CD4-positive, alpha-beta T cell (primary cell): ENCODE measurements around the gene CLEC4M. TPM values are rescaled to one million over a fixed set of nuclear protein-coding genes. Genes with fewer than 3 reads are reported as not detected.

Experiments
- ATAC-seq: fragments of 200-7000 bp; cut with Tn5 transposase; one replicate; pipeline ENCODE4 v1.10.0; 2022; ENCODE audit warnings: mild to moderate bottlenecking; ENCODE audit not compliant: poor library complexity
- CTCF ChIA-PET: fragments of 350-600 bp; sonication (Branson Sonifier 250); formaldehyde crosslinking; loops from one replicate; lab custom pipeline; 2021; ENCODE audit warnings: antibody characterized with exemption, inconsistent platforms; lab: Charles Lee
- POLR2A ChIA-PET: fragments of 350-600 bp; sonication (Branson Sonifier 250); formaldehyde crosslinking; loops from one replicate; lab custom pipeline; 2021; ENCODE audit warnings: antibody characterized with exemption, inconsistent platforms; lab: Charles Lee
- DNase-seq, 14 experiments: peaks; one replicate each; pipeline ENCODE4 v3.0.0-alpha.2; 2013 to 2020; ENCODE audit warnings: mixed read lengths in 2 of 14
- H3K27ac ChIP-seq, 2 donors: one replicate each; pipeline versions ENCODE4 v1.5.1 to v1.7.0; 2013; ENCODE audit warnings: low read length in 2 of 2, low read depth in 1 of 2, mild to moderate bottlenecking in 1 of 2
- H3K27me3 ChIP-seq, 2 experiments: 1 replicate in 1 of 2; 2 replicates in 1 of 2; pipeline versions ENCODE4 v1.6.1 to v1.7.0; 2013; ENCODE audit warnings: low read length in 2 of 2, control low read depth in 1 of 2, mild to moderate bottlenecking in 1 of 2, moderate library complexity in 1 of 2; ENCODE audit not compliant: insufficient read depth in 2 of 2, control insufficient read depth in 1 of 2
- H3K36me3 ChIP-seq: one replicate; pipeline ENCODE4 v1.6.1; 2013; ENCODE audit warnings: low read length, control low read depth; ENCODE audit not compliant: insufficient read depth
- H3K4me1 ChIP-seq: one replicate; pipeline ENCODE4 v1.6.1; 2013; ENCODE audit warnings: low read length, control low read depth; ENCODE audit not compliant: insufficient read depth
- H3K4me3 ChIP-seq: one replicate; pipeline ENCODE4 v1.5.1; 2013; ENCODE audit warnings: mild to moderate bottlenecking, low read length, moderate library complexity
- H3K9me3 ChIP-seq, 2 experiments: 1 replicate in 1 of 2; 2 replicates in 1 of 2; pipeline versions ENCODE4 v1.6.1 to v1.7.0; 2013; ENCODE audit warnings: low read length in 2 of 2, mild to moderate bottlenecking in 2 of 2, control low read depth in 1 of 2, moderate library complexity in 1 of 2; ENCODE audit not compliant: control insufficient read depth in 1 of 2, insufficient read depth in 1 of 2
- H3K27ac Mint-ChIP-seq: one replicate; pipeline ENCODE4 v1.8.0; 2020; ENCODE audit warnings: mixed read lengths
- H3K27me3 Mint-ChIP-seq: one replicate; pipeline ENCODE4 v1.8.0; 2021; ENCODE audit warnings: mixed read lengths
- H3K36me3 Mint-ChIP-seq: one replicate; pipeline ENCODE4 v1.8.0; 2021; ENCODE audit warnings: low read depth, mixed read lengths
- H3K4me1 Mint-ChIP-seq: one replicate; pipeline ENCODE4 v1.8.0; 2021; ENCODE audit warnings: low read depth, mixed read lengths
- H3K4me3 Mint-ChIP-seq: one replicate; pipeline ENCODE4 v1.8.0; 2020; ENCODE audit warnings: mild to moderate bottlenecking, mixed read lengths
- H3K9me3 Mint-ChIP-seq: one replicate; pipeline ENCODE4 v1.8.0; 2020; ENCODE audit warnings: mixed read lengths
- intact Hi-C, 2 experiments: fragments of 100-400 bp; cut with DNase I in 1 of 2; cut with micrococcal nuclease in 1 of 2; formaldehyde crosslinking; loops; one replicate each; pipeline versions ENCODE4 v1.15.1 to v1.9.0; 2023 to 2025; cut with DNase I, micrococcal nuclease
- total RNA-seq, 174 experiments: library from RNA in 2 of 174; stranded (reverse) in 2 of 174; gene quantifications; one replicate each; pipeline ENCODE4 v1.2.3 and lab custom pipeline; 2021 to 2026
- TF ChIP-seq, protein P1 (sequence below): fragments of 200-600 bp; IDR thresholded peaks from one replicate; pipeline ENCODE4 v1.8.0; 2022; ENCODE audit warnings: antibody characterized with exemption, mild to moderate bottlenecking

Gene CLEC4M
- total RNA-seq, 2 experiments from 2014 or later: not detected

DNA sequence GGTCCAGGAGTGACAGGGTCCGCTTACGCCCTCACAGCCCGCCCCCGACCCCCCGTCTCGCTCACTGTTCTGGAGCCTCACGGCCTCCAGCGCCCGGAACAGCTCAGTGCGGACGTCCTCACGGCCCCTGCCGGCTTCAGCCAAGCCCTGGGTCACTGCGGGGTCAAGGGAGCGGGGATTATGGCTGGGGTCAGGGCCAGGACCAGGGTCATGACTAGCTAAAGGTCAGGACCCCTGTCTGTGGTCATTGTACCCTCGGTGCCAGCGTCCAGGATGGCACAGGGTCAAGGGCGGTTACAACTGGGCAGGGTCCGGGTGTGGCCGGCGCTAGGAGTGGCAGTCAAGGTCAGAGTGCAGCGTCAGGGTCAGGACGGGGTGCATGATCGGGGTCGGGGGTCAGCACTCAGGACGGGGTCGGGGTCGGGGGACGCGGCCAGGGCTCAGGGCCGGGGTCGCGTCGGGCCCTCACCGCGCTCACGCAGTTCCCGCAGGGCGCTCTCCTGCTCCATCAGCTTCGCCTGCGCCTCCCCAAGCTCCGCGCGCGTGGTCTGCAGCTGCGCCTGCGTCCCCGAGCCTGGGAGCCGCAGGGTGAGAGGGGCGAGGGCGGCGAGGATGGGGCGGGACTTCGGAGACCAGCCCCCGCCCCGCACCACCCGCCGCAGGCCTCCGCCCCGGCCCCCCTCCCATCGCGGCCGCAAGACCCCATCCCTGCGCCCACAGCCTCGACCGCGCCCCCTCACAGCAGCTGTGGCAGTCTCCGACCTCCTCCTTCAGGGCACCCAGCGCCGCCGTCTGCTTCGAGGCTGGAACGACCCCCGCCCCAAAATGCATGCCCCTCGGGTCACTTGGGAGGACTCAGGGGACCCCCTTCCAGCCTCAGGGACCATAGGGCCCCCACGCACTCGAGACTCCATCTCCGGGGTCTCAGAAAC, 32.5 kb upstream of the CLEC4M start:
- H3K4me1 Mint-ChIP-seq: peaks cover 14% of the 10 kb centered on the region
- H3K4me3 Mint-ChIP-seq: no peak overlapping the region
- H3K27ac ChIP-seq: no peak overlapping the region
- no peaks in the 10 kb centered on the region for H3K36me3 ChIP-seq
- H3K36me3 Mint-ChIP-seq: no peaks in the 10 kb centered on the region
- H3K4me3 ChIP-seq: peak overlapping the region; percentile 7
- TF ChIP-seq, protein P1, sequence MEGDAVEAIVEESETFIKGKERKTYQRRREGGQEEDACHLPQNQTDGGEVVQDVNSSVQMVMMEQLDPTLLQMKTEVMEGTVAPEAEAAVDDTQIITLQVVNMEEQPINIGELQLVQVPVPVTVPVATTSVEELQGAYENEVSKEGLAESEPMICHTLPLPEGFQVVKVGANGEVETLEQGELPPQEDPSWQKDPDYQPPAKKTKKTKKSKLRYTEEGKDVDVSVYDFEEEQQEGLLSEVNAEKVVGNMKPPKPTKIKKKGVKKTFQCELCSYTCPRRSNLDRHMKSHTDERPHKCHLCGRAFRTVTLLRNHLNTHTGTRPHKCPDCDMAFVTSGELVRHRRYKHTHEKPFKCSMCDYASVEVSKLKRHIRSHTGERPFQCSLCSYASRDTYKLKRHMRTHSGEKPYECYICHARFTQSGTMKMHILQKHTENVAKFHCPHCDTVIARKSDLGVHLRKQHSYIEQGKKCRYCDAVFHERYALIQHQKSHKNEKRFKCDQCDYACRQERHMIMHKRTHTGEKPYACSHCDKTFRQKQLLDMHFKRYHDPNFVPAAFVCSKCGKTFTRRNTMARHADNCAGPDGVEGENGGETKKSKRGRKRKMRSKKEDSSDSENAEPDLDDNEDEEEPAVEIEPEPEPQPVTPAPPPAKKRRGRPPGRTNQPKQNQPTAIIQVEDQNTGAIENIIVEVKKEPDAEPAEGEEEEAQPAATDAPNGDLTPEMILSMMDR: no peak
- H3K4me1 ChIP-seq: peaks cover 19% of the 10 kb centered on the region
- H3K27ac Mint-ChIP-seq: no peak overlapping the region
- CTCF ChIA-PET: no interaction called here
- peaks cover 28 to 44% of the 10 kb centered on the region in 2 experiments for H3K27me3 ChIP-seq
- DNase-seq (no peak), ATAC-seq (no peak)
- H3K9me3 Mint-ChIP-seq: no peaks in the 10 kb centered on the region
- POLR2A ChIA-PET: no interaction called here
- H3K27me3 Mint-ChIP-seq: peaks cover 58% of the 10 kb centered on the region
- intact Hi-C loops: no loop called here
- H3K9me3 ChIP-seq: peaks cover 0 to 28% of the 10 kb centered on the region in 2 experiments

DNA sequence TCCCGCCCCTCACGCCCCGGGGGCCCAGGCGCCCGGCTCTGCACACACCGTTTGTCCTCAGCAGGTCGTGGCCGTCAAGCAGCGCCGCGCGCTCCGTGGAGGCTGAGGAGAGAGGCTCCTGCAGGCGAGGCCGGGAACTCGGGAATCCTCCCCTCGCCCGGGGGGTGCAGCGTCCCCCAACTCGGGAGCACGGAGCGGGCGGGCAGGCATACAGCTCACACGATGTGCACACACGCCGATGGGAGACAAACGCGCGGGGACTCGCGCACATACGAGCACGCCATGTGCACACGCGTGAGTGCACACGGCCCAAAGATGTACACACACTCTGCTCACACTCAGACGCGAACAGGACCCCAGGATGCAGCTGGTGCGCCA, 31.8 kb upstream of the CLEC4M start:
- Histone ChIP-seq H3K4me1 (peaks cover 19% of the 10 kb centered on the region), H3K27me3 (peaks cover 28 to 44% of the 10 kb centered on the region in 2 experiments), H3K4me3 (no peak overlapping the region), H3K36me3 (no peaks in the 10 kb centered on the region), H3K27ac (no peak overlapping the region), H3K9me3 (peaks cover 0 to 28% of the 10 kb centered on the region in 2 experiments)
- TF ChIP-seq, protein P1: no peak
- no peak for ATAC-seq
- POLR2A ChIA-PET: no interaction called here
- Mint-ChIP-seq H3K27ac (no peak overlapping the region), H3K9me3 (no peaks in the 10 kb centered on the region), H3K4me3 (no peak overlapping the region), H3K4me1 (peaks cover 14% of the 10 kb centered on the region), H3K27me3 (peaks cover 62% of the 10 kb centered on the region), H3K36me3 (no peaks in the 10 kb centered on the region)
- CTCF ChIA-PET: no interaction called here
- intact Hi-C loops: no loop called here
- no peak for DNase-seq

DNA sequence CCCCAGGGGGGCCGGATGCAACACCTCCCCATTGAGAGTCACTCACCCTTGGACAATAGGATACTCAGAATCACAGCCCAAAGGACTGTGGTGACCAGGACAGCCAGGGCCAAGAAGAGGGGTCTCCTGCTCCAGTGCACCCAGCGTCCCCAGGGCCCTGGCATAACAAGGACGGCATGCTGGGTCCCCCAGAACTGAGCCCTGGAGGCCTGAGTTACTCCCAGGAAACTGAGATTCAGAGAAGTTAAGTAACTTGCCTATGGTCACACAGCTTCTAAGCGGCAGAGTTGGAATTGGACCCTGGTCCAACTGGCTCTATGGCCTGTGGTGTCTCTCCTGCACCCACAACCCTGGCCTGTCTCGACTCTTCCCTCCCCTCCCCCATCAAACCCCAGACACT, 31.4 kb upstream of the CLEC4M start:
- Mint-ChIP-seq H3K27me3 (peaks cover 59% of the 10 kb centered on the region), H3K4me1 (peaks cover 14% of the 10 kb centered on the region), H3K4me3 (no peak overlapping the region), H3K27ac (no peak overlapping the region), H3K9me3 (no peaks in the 10 kb centered on the region), H3K36me3 (no peaks in the 10 kb centered on the region)
- Histone ChIP-seq H3K27ac (no peak overlapping the region), H3K9me3 (peaks cover 0 to 28% of the 10 kb centered on the region in 2 experiments), H3K4me3 (no peak overlapping the region), H3K4me1 (peaks cover 19% of the 10 kb centered on the region), H3K36me3 (no peaks in the 10 kb centered on the region), H3K27me3 (peaks cover 28 to 44% of the 10 kb centered on the region in 2 experiments)
- ATAC-seq (no peak), DNase-seq (no peak)
- ChIA-PET POLR2A (no interaction called here), CTCF (no interaction called here)
- intact Hi-C loops: no loop called here
- TF ChIP-seq, protein P1: no peak
